Measurements from ENCODE around the gene MS4A6A.

MS4A6A gene

DNA sequence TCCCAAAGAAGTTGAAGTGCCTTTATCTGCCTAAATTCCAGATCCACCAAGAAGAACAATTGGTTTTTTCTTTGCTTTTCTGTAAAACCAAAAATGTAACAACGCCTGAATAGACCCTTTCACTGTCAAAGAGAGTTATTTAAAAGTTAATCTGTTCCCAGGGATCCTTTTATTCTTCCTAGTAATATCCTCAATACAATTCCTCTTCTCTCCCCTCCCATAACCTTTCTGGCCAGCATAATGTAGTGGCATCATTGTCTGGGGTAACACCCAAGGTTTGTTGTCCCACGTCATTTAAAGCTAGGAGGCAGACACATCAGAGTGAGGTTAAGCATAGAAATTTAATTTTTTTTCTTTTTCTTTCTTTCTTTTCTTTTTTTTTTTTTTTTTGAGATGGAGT, 54.5 kb downstream of the MS4A6A start:
- no peak for DNase-seq (ENCODE audit: low spot score)

- DNase-seq (ENCODE audit: low spot score) = no peak
Observed at GRCh38 chr11:60127311-60127811, 55.5 kb downstream of the MS4A6A start.

DNA sequence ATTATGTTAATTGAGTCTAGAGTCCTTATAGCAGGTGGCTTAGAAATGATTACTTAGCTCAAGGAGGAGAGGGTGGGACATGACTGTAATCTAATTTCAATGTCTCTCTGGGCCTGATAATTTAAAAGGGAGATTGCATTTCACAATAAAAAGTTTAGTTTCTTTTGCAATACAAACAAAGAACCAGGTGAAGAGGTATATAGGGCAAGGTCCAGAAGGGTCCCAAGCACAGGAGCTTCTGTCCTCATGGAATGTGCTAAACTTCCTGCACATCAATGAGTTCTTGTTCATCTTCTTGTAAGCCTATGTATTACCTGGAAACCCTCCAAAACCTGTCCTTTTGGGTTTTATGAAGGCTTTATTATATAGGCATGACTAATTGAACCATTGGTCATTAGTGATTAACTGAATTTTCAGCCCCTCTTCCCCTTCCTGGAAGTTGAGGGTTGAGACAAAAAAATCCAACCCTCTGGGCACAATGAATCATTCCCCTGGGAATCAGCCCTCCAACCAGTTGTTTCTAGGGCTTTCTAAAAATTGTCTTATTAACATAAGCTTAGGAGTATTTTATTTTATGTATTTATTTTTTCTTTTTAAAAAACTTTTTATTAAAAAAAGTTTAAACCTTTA, 56.8 kb downstream of the MS4A6A start:
- no peak for DNase-seq (ENCODE audit: low spot score)

DNA sequence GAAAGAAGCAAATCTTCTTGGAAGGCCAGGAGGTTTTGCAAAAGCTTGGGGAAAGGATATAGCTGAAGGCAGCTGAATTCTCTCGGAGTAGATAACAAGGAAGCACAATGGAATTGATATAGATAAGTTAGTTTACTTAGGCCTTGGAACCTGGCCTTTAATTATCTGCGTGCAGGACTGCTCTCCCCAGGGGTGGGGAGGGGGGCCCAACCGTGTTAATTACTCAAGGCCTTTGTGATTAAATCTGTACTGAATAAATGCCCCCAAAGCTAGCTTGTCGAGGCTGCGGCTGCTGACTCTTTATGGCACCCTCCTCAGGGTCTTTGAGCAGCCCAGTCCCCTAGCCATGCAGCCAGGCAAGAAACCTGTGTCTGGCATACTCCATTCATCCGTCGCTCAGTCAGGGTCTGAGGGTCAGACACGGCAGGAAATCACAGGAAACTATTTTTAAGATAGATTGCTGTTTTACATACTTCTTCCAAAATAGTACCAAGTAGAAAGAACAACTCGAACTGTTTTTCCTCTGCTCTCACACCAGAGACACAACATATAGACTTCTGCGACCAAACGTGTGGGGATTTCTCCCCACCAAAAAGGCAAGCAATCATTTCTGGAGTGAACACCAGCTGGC, 58.0 kb downstream of the MS4A6A start:
- DNase-seq (ENCODE audit: low spot score) = no peak
